GM21723 (cell line): Measurements from ENCODE around the gene SCYGR4.

Source experiments
- ATAC-seq: cut with Tn5 transposase; IDR thresholded peaks from one replicate; pipeline ENCODE4 v1.9.1; 2021; ENCODE audit warnings: mild to moderate bottlenecking, moderate library complexity; ENCODE audit not compliant: unreplicated experiment

Gene SCYGR4

DNA sequence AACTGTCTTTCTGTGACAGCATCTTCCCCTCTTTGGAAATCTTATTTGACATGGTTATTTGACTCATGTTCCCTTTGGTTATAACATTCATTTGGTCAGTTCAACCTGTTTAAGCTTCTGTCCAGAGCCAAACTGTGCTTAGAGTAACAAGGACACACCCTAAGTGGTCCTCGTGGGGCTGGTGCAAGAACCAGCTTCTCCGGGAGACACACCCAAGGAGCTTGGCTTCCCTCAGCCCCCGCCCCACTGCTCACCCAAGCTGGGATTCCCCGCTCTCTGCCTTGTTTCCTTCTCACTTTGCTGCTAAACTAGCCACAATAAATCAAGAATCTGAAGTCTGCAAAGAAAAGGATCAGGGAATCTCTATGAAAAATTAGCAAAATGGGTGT, 4.0 kb upstream of the SCYGR4 start:
- no peak for ATAC-seq

- no peak for ATAC-seq
Observed at GRCh38 chr2:227614246-227614645, 3.1 kb upstream of the SCYGR4 start.

DNA sequence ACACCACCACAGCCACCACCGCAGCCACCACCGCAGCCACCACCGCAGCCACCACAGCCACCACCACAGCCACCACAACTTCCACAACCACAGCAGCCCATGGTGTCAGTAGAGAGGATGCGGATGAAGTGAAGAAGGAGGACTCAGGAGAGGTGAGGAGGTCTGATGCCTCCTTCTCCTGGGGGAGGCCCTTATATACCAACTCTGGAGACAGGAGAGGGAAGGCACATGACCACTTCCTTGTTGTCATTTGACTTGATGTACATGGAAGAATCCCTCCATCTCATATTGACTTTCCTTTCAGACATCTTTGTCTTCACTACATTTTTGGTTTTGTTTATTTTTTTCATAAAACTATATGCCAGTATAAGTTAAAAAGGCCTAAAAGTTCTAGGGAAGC, 2.6 kb upstream of the SCYGR4 start, which contains the start of gene SCYGR3:
Gene SCYGR3, minus strand, starts transcription at position 101 of the 400 bp plus-strand sequence. Its CDS starts 0 bp downstream, at position 101.
- ATAC-seq = no peak

DNA sequence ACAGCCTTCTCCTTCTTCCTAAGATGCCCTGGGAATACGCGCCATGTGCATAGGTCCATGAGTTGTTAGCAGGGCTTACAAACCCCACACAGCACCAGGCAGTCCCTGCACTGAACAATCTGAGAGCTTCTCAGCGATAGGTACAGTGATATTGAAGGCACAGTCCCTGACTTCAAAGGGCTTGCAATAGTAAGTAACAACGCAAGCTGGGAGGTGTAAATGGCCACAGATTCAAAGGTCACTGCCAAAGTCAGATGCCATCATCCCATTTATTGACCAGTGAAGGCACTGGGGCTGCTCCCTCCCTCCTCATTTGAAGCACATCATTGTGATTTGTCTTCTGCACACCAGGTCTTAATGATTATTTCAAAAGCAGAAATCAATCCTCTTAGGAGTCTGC, 2.1 kb upstream of the SCYGR4 start:
- ATAC-seq = no peak

DNA sequence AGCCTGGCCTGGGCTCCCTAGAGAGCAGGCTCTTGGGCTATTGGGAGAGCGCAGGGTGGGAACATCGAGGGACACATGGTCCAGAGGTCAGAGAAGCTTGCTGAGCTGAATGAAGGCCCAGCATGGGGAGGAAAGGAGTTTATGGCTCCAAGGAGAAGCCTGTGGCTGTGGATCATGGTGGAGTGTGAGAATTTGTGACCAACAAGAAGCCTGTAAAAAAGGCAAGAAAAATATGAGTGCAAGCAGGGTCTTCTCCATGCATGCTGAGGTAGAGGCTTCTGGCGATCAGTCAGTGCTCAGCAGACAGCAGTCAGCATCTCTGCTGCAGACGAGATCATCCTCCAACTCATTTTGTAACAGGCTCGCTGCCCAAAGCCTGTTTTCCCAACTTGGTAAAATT, 1.4 kb upstream of the SCYGR4 start:
- no peak for ATAC-seq

GRCh38 chr2:227616631-227617030, 667 bp upstream of the SCYGR4 start:
- ATAC-seq = no peak

GRCh38 chr2:227623226-227623625, 5.9 kb downstream of the SCYGR4 start:
- ATAC-seq = no peak

DNA sequence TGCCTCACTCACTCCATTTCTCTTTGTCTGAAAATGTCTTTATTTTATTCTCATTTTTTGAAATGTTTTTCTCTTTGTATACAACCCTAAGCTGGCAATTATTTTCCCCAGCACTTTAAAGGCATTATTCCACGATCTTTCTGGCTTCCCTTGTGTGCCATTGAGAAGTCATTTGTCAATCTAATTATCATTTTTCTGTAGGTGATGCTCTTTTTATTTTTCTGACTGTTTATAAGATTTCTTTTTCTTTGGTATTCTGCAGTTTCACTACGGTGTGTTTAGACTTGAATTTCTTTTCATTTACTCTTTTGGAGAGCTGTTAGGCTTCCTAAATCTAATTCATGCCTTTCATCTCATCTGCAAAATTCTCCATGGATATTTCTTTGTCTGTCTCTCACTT, 8.1 kb downstream of the SCYGR4 start:
- no peak for ATAC-seq

GRCh38 chr2:227626580-227627151, 9.4 kb downstream of the SCYGR4 start:
- ATAC-seq = no peak

GRCh38 chr2:227627769-227628168, 10.5 kb downstream of the SCYGR4 start:
- peak; percentile 97 for ATAC-seq

- no peak for ATAC-seq
Observed at GRCh38 chr2:227629435-227629834, 12.1 kb downstream of the SCYGR4 start.

GRCh38 chr2:227630322-227630721, 13.0 kb downstream of the SCYGR4 start:
- no peak for ATAC-seq

DNA sequence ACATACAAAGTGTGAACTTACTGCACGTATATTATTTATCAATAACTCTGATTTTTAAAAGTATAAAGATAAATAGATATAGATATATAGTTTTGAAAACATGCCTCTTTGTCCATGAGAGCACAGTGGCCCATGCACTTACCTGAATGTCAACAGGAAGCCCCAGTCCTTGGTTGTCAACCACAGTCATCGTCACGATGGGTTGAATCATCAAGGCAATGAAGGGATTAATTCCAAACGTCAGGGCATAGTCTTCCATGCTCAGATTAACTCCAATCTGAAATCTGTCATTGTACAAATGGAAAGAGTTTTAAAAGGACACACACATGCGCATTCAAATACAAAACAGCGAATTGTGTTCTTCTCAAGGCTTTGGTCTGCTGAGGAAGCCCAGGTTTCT, 15.5 kb downstream of the SCYGR4 start:
- no peak for ATAC-seq

DNA sequence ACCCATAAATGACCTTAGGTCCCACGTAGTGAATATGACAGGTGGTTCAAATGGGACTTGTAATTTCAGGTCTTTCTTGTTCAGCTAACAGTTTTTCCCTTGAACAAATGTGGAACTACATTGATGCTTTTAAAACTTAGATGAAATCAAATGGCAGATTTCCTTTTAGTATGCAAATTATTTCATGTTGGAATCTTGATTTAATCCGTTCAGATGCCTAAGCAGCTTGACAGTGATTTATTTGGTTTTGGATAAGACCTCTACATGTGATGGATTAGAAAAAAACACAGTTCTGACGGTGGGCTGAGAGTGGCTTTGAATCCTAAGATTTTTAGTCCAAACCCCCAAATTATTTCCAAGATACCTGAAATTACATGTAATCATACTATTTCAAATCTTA, 16.9 kb downstream of the SCYGR4 start:
- no peak for ATAC-seq

GRCh38 chr2:227642656-227643055, 25.4 kb downstream of the SCYGR4 start:
- ATAC-seq = no peak

DNA sequence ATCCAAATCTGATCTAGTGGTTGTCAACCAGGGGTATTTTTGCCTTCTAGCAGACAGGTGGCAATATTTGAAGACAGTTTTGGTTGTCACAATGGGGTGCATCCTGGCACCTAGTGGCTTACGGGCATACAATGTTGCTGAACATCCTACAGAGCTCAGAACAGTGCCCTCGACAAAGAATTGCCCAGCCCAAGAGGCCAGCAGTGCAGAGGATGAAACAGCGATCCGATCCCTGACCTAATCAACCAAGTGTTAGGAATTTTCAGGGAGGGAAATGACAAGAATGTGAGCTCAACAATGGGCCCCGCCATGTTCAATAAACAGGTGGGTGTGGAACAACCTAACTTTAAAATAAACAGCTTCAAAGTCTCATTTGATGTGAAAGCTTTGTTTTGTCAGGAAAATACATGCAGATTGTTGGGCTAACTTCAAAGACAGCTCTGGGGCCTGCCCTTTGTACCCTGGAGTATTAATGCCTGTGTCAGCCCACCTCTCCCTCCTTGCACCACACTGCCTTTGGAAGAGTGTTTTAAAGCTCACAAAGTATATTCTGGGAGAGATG, 26.8 kb downstream of the SCYGR4 start:
- no peak for ATAC-seq

DNA sequence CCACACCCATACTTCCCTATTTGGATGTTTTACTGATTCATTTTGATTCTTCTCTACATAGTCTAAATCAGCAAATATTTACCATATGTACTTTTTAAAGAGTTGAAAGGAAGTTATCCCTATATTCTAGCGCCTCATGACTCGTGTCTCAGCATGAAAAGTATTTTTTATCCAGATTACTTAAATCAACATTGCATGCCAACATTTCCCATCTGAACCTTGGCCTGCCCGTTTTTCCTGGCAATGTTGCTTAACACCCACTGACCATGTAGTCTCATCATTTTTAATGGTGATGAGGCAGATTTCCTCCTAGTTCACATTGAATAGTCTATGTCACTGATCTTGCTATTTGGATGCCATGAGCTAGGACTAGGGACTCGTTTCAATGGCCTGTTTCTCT, 36.1 kb downstream of the SCYGR4 start:
- no peak for ATAC-seq

GRCh38 chr2:227654426-227654825, 37.1 kb downstream of the SCYGR4 start:
- ATAC-seq = no peak

DNA sequence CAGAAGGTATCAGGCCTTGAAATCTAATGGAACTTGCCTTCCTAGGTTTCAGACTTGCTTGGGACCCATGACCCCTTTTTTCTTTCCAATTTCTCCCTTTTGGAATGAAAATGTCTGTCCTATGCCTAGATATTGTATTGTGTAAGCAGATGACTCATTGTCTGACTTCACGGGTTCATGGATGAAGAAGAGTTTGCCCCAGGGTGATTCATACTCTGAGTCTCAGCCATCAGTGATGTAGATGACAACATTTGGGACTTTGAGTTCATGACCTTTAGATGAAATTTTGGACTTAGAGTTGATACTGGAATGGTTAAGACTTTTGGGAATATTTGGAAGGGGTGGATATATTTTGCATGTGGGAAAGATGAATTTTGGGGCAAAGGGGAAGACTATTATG, 38.2 kb downstream of the SCYGR4 start:
- ATAC-seq = no peak

- no peak for ATAC-seq
Observed at GRCh38 chr2:227657199-227657845, 40.0 kb downstream of the SCYGR4 start.

DNA sequence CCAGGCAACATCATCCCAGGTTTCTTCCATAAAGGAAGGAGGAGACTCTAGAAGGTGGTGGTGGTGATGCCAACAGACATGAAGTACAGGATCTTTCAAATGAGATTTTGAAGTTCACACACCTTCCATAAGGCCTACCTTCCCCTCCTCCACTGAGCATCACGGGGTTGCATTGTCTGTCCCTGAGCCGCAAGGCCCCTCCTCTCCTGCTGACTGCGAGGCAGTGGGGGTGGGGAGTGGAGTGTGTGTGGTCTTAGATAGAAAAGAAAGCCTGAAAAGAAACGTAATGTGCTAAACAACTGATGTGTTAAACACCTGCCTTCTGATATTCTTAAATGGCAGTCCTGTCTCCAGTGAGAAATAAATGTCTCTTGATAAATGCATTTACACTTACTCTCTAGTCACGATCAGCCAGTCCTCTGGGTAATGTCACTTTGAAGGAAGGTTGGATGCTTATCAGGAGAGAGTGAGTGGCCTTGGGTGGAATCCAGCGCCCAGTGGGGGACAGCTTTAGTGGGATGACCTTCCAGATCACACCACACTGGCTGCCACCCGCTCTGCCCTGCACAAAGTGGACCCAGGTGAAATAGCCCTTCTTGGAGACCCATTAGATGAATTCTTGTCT, 43.8 kb downstream of the SCYGR4 start:
- ATAC-seq = no peak

DNA sequence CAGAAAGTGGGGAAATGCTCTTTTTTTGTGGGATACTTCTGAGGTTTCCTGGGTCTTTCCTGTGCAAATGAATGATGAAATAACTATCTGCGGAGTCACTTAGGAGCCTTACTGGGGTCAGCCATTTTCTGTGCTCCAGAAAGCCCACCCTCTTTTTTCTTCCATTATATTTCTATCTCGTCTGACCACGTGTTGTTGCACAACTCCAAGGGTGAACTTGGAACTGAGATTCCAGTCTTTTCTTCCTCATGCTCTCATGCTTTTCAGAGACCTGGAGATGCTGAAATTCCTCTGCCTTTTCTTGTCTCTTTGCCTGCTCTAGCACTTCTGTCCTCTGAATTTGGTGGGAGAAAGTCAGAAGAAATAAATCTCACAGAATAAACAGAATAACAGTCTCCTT, 44.5 kb downstream of the SCYGR4 start:
- ATAC-seq = no peak
